ENCODE results near the gene SMIM35.

DNA sequence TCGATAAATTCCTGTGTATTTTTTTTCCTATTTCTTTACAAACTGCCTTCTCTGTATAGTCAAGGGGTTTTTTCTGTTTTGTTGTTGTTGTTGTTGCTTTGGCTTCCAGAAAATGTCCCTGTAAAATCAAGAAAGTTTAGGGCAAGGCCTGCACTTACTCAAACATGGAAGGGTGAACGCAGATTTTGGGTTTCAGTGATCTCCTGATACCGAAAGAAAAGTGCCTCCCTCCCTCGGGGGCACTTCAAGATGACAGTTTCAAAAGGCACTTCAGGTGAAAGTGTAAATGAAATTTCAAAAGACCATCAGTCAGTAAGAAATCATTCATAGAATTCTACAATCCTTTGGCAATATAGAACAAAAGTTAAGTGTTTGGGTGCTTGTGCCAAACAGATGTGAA, 53.3 kb downstream of the SMIM35 start:
- TF ChIP-seq, protein P1, sequence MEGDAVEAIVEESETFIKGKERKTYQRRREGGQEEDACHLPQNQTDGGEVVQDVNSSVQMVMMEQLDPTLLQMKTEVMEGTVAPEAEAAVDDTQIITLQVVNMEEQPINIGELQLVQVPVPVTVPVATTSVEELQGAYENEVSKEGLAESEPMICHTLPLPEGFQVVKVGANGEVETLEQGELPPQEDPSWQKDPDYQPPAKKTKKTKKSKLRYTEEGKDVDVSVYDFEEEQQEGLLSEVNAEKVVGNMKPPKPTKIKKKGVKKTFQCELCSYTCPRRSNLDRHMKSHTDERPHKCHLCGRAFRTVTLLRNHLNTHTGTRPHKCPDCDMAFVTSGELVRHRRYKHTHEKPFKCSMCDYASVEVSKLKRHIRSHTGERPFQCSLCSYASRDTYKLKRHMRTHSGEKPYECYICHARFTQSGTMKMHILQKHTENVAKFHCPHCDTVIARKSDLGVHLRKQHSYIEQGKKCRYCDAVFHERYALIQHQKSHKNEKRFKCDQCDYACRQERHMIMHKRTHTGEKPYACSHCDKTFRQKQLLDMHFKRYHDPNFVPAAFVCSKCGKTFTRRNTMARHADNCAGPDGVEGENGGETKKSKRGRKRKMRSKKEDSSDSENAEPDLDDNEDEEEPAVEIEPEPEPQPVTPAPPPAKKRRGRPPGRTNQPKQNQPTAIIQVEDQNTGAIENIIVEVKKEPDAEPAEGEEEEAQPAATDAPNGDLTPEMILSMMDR (IDR thresholded peaks at IDR 0.05; ENCODE audit: low read depth, low read length): no peak
- TF ChIP-seq EZH2phosphoT487 (IDR thresholded peaks at IDR 0.05; ENCODE audit: low read depth): no peak
